Neural progenitor cell (in vitro differentiated cells): ENCODE data around the gene FRMD7. TPM values are rescaled to one million over a fixed set of nuclear protein-coding genes. Genes with fewer than 3 reads are reported as not detected.
A peak's percentile ranks its signal among the peaks of the same experiment; 100 is the strongest.

Experiments used
- DNase-seq: peaks from one replicate; pipeline ENCODE4 v3.0.0-alpha.2; 2016; ENCODE audit warnings: low spot score
- H2AFZ ChIP-seq: fragments of 200-600 bp; sonication (generic); replicated peaks from 2 replicates; pipeline ENCODE4 v1.6.1; 2016; ENCODE audit warnings: antibody characterized with exemption
- H3F3A ChIP-seq: fragments of 200-600 bp; sonication (generic); 2 replicates; pipeline ENCODE4 v1.6.1; 2016; ENCODE audit warnings: antibody characterized with exemption, low read depth
- H3K27ac ChIP-seq: fragments of 200-600 bp; sonication (generic); 2 replicates; pipeline ENCODE4 v1.5.1; 2016; ENCODE audit warnings: mild to moderate bottlenecking
- H3K27me3 ChIP-seq: fragments of 200-600 bp; sonication (generic); 2 replicates; pipeline ENCODE4 v1.6.1; 2016; ENCODE audit warnings: mild to moderate bottlenecking, moderate library complexity
- H3K36me3 ChIP-seq: fragments of 200-600 bp; sonication (generic); 2 replicates; pipeline ENCODE4 v1.5.1; 2016
- H3K4me1 ChIP-seq: fragments of 200-600 bp; sonication (generic); 2 replicates; pipeline ENCODE4 v1.6.1; 2016; ENCODE audit warnings: mixed run types
- H3K4me2 ChIP-seq: fragments of 200-600 bp; sonication (generic); 2 replicates; pipeline ENCODE4 v1.6.1; 2016
- H3K4me3 ChIP-seq: fragments of 200-600 bp; sonication (generic); 2 replicates; pipeline ENCODE4 v1.5.1; 2016
- H3K79me2 ChIP-seq: fragments of 200-600 bp; sonication (generic); 2 replicates; pipeline ENCODE4 v1.6.1; 2016; ENCODE audit warnings: low read depth
- H3K9ac ChIP-seq: fragments of 200-600 bp; sonication (generic); 2 replicates; pipeline ENCODE4 v1.6.1; 2016
- H3K9me3 ChIP-seq: fragments of 200-600 bp; sonication (generic); 2 replicates; pipeline ENCODE4 v1.5.1; 2016; ENCODE audit warnings: low read depth
- H4K20me1 ChIP-seq: fragments of 200-600 bp; sonication (generic); 2 replicates; pipeline ENCODE4 v1.6.1; 2016; ENCODE audit warnings: low read depth
- H3K27ac Mint-ChIP-seq: 3 replicates; pipeline ENCODE4 v1.8.0; 2021; ENCODE audit warnings: mixed read lengths
- H3K27me3 Mint-ChIP-seq: 2 replicates; pipeline ENCODE4 v1.8.0; 2022; ENCODE audit warnings: low read depth, mild to moderate bottlenecking, inconsistent platforms, moderate library complexity, mixed read lengths; ENCODE audit not compliant: insufficient read depth
- H3K36me3 Mint-ChIP-seq: 3 replicates; pipeline ENCODE4 v1.8.0; 2021; ENCODE audit warnings: mixed read lengths
- H3K4me1 Mint-ChIP-seq: 3 replicates; pipeline ENCODE4 v1.8.0; 2021; ENCODE audit warnings: mixed read lengths
- H3K4me3 Mint-ChIP-seq: 3 replicates; pipeline ENCODE4 v1.8.0; 2021; ENCODE audit warnings: mild to moderate bottlenecking, moderate library complexity, mixed read lengths
- H3K9me3 Mint-ChIP-seq: 3 replicates; pipeline ENCODE4 v1.8.0; 2020; ENCODE audit warnings: mixed read lengths
- CTCF ChIP-seq: fragments of 200-600 bp; sonication (generic); IDR thresholded peaks from 2 replicates; pipeline ENCODE4 v1.5.1; 2017; ENCODE audit warnings: antibody characterized with exemption, mild to moderate bottlenecking
- EZH2 ChIP-seq: fragments of 200-600 bp; sonication (generic); IDR thresholded peaks from 2 replicates; pipeline ENCODE4 v1.6.1; 2017; ENCODE audit warnings: antibody characterized with exemption, mild to moderate bottlenecking, moderate library complexity
- EZH2phosphoT487 ChIP-seq: fragments of 200-600 bp; sonication (generic); IDR thresholded peaks from 2 replicates; pipeline ENCODE4 v1.6.1; 2017; ENCODE audit warnings: antibody characterized with exemption
- total RNA-seq: library from RNA; depleted of rRNA; stranded (reverse); fragments of >200 nt; gene quantifications from 2 replicates; pipeline ENCODE4 v1.2.3, GENCODE V29; 2015; ENCODE audit warnings: low replicate concordance

The FRMD7 gene
- total RNA-seq, 1 donor from 2014 or later = not detected

- Mint-ChIP-seq H3K4me3 (no peak overlapping the region), H3K9me3 (no peaks in the 10 kb centered on the region), H3K27me3 (no peaks in the 10 kb centered on the region), H3K4me1 (peaks cover 4% of the 10 kb centered on the region), H3K36me3 (no peaks in the 10 kb centered on the region), H3K27ac (no peak overlapping the region)
- TF ChIP-seq EZH2 (no peak), CTCF (no peak), EZH2phosphoT487 (no peak)
- DNase-seq = no peak
- Histone ChIP-seq H3K27me3 (no peaks in the 10 kb centered on the region), H3K36me3 (no peaks in the 10 kb centered on the region), H3K79me2 (no peaks in the 10 kb centered on the region), H4K20me1 (no peaks in the 10 kb centered on the region), H3K9me3 (peaks cover 2% of the 10 kb centered on the region), H3F3A (no peaks in the 10 kb centered on the region), H3K4me2 (no peak overlapping the region), H3K4me1 (no peaks in the 10 kb centered on the region), H3K9ac (no peak overlapping the region), H2AFZ (no peak overlapping the region), H3K4me3 (no peak overlapping the region), H3K27ac (no peak overlapping the region)
Measured at GRCh38 chrX:132125906-132126305, 1.9 kb downstream of the FRMD7 start.

GRCh38 chrX:132120913-132121312 is 6.9 kb downstream of the FRMD7 start:
- H3K9me3 Mint-ChIP-seq = no peaks in the 10 kb centered on the region
- peaks cover 26% of the 10 kb centered on the region for H3K4me1 Mint-ChIP-seq
- no peak overlapping the region for H3K27ac Mint-ChIP-seq
- H3K27me3 ChIP-seq = no peaks in the 10 kb centered on the region
- no peaks in the 10 kb centered on the region for H3K36me3 Mint-ChIP-seq
- H4K20me1 ChIP-seq = no peaks in the 10 kb centered on the region
- TF ChIP-seq EZH2phosphoT487 (no peak), CTCF (no peak), EZH2 (no peak)
- no peaks in the 10 kb centered on the region for H3K9me3 ChIP-seq
- peaks cover 7% of the 10 kb centered on the region for H3K4me1 ChIP-seq
- H3K27me3 Mint-ChIP-seq = peaks cover 4% of the 10 kb centered on the region
- H3K36me3 ChIP-seq = no peaks in the 10 kb centered on the region
- no peaks in the 10 kb centered on the region for H3K79me2 ChIP-seq
- no peak overlapping the region for H3K4me2 ChIP-seq
- no peak overlapping the region for H3K4me3 ChIP-seq
- no peak overlapping the region for H3K4me3 Mint-ChIP-seq
- peaks cover 17% of the 10 kb centered on the region for H3F3A ChIP-seq
- no peak overlapping the region for H2AFZ ChIP-seq
- DNase-seq = no peak
- no peak overlapping the region for H3K9ac ChIP-seq
- no peak overlapping the region for H3K27ac ChIP-seq

- H3K36me3 Mint-ChIP-seq = no peaks in the 10 kb centered on the region
Measured at GRCh38 chrX:132119821-132120515, 7.9 kb downstream of the FRMD7 start.

More at GRCh38 chrX:132119821-132120515, 7.9 kb downstream of the FRMD7 start:
- Mint-ChIP-seq H3K9me3 (no peaks in the 10 kb centered on the region), H3K4me1 (peaks cover 26% of the 10 kb centered on the region), H3K27me3 (peaks cover 4% of the 10 kb centered on the region), H3K27ac (peak overlapping the region; percentile 92), H3K4me3 (no peak overlapping the region)
- H3K79me2 ChIP-seq = no peaks in the 10 kb centered on the region
- no peaks in the 10 kb centered on the region for H3K36me3 ChIP-seq
- no peak overlapping the region for H2AFZ ChIP-seq
- H3K9ac ChIP-seq = no peak overlapping the region
- H3K9me3 ChIP-seq = no peaks in the 10 kb centered on the region
- H3K27me3 ChIP-seq = no peaks in the 10 kb centered on the region
- peak; percentile 48 for DNase-seq
- H3K27ac ChIP-seq = peak overlapping the region; percentile 29
- peaks cover 7% of the 10 kb centered on the region for H3K4me1 ChIP-seq
- TF ChIP-seq EZH2 (no peak), CTCF (no peak), EZH2phosphoT487 (no peak)
- no peaks in the 10 kb centered on the region for H4K20me1 ChIP-seq
- peak overlapping the region; percentile 15 for H3K4me2 ChIP-seq
- H3F3A ChIP-seq = peaks cover 17% of the 10 kb centered on the region
- no peak overlapping the region for H3K4me3 ChIP-seq
